AG04450 (cell line): ENCODE data around the gene ADARB2. TPM values are rescaled to one million over a fixed set of nuclear protein-coding genes. Genes with fewer than 3 reads are reported as not detected.

Experiments used
- CTCF ChIA-PET: fragments of 300-600, 350-600 bp; formaldehyde crosslinking; extraction: SDS; loops from one replicate; lab custom pipeline; 2022; ENCODE audit warnings: antibody characterized with exemption, inconsistent platforms; lab: Charles Lee
- POLR2A ChIA-PET: fragments of 350-600 bp; formaldehyde crosslinking; extraction: SDS; loops from one replicate; lab custom pipeline; 2021; ENCODE audit warnings: antibody characterized with exemption, inconsistent platforms; lab: Yijun Ruan, JAX
- DNase-seq: peaks from one replicate; pipeline ENCODE4 v3.0.0-alpha.2; 2011; ENCODE audit warnings: low read depth, low spot score
- H3K27ac ChIP-seq: one replicate; pipeline ENCODE4 v1.5.1; 2012; ENCODE audit warnings: low read depth, low read length, control low read depth
- H3K27me3 ChIP-seq: one replicate; pipeline ENCODE4 v1.6.0; 2012; ENCODE audit warnings: low read length; ENCODE audit not compliant: control insufficient read depth, insufficient read depth
- H3K4me3 ChIP-seq: 2 replicates; pipeline ENCODE4 v1.5.1; 2011; ENCODE audit warnings: mild to moderate bottlenecking, low read depth, low read length, control low read depth
- H3K9me3 ChIP-seq: 2 replicates; pipeline ENCODE4 v1.5.1; 2012; ENCODE audit warnings: low read length; ENCODE audit not compliant: control insufficient read depth, insufficient read depth
- CTCF ChIP-seq: IDR thresholded peaks from 2 replicates; pipeline ENCODE4 v1.5.1; 2011; ENCODE audit warnings: low read depth, low read length, control low read depth, inconsistent platforms
- polyA plus RNA-seq: library from polyadenylated mRNA; depleted of rRNA; stranded (reverse); fragments of >200 nt; gene quantifications from 2 replicates; pipeline ENCODE4 v1.2.3, GENCODE V29; 2011

Gene ADARB2
- polyA plus RNA-seq, 1 experiment: not detected

DNA sequence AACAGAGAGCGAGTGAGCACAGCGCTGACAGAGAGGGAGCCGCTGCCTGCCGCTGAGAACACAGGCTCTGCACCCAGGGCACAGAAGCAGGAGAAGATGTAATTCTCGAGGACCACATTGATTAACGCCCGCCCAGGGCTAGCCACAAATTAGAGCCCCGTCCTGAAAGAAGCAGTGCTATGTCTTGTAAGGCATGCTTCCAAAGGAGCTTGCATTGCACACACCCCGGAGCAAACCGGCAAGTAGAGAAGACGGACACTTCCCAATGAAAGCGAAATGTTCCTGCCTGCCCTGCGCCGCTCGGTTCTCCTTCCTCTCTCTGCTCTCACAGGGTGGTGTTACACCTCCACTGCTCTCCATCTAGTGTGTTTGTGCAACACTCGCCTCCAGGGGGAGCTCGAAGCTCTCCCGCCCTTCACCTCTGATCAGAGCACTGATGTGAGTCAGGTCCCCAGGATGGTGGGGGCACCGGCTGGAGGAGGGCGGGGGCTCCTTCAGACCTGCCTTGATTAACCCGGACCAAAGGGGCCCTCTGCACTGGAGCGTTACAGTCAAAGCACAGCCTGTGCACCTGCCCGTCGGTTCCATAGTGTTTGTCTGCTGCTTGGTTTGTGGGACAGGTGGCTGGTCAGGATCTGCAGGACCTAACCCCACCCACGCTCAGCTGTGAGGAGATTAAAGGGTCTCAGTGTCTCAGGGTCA lies 316.5 kb downstream of the ADARB2 start:
- CTCF ChIA-PET: no interaction called here
- no peak for DNase-seq
- POLR2A ChIA-PET: no interaction called here
- H3K27me3 ChIP-seq: no peaks in the 10 kb centered on the region
- no peak overlapping the region for H3K27ac ChIP-seq
- no peak overlapping the region for H3K4me3 ChIP-seq
- peaks cover 61% of the 10 kb centered on the region for H3K9me3 ChIP-seq
- TF ChIP-seq CTCF: no peak

GRCh38 chr10:1419796-1420610 lies 317.3 kb downstream of the ADARB2 start:
- Histone ChIP-seq H3K27ac (no peak overlapping the region), H3K9me3 (peaks cover 59% of the 10 kb centered on the region), H3K4me3 (no peak overlapping the region), H3K27me3 (no peaks in the 10 kb centered on the region)
- TF ChIP-seq CTCF: no peak
- POLR2A ChIA-PET: no interaction called here
- no peak for DNase-seq
- CTCF ChIA-PET: no interaction called here

GRCh38 chr10:1418031-1418550 lies 319.2 kb downstream of the ADARB2 start:
- H3K9me3 ChIP-seq: peaks cover 61% of the 10 kb centered on the region
- CTCF ChIA-PET: no interaction called here
- DNase-seq: no peak
- no peak for TF ChIP-seq CTCF
- POLR2A ChIA-PET: no interaction called here
- H3K27me3 ChIP-seq: no peaks in the 10 kb centered on the region
- H3K4me3 ChIP-seq: no peak overlapping the region
- H3K27ac ChIP-seq: no peak overlapping the region

GRCh38 chr10:1417574-1417973 lies 319.8 kb downstream of the ADARB2 start:
- peaks cover 61% of the 10 kb centered on the region for H3K9me3 ChIP-seq
- no peak for TF ChIP-seq CTCF
- H3K27ac ChIP-seq: no peak overlapping the region
- ChIA-PET CTCF (no interaction called here), POLR2A (no interaction called here)
- no peak overlapping the region for H3K4me3 ChIP-seq
- H3K27me3 ChIP-seq: no peaks in the 10 kb centered on the region
- DNase-seq: no peak
